Endometrial microvascular endothelial cells (primary cell): Measurements from ENCODE around the gene NUDT15. TPM values are rescaled to one million over a fixed set of nuclear protein-coding genes. Genes with fewer than 3 reads are reported as not detected.
"Not testable (repeated sequence)": the region's sequence is repeated elsewhere in the genome, so short reads cannot be mapped to it uniquely, and the experiment has no call there.

Experiments used
- in situ Hi-C: cut with HindIII; loops from 2 replicates; pipeline ENCODE4 v1.10.0; 2017; ENCODE audit warnings: low sequenced_read_pairs, low pct_unique_long_range_greater_than_20kb; ENCODE audit errors: inconsistent ontology term
- total RNA-seq: library from RNA; depleted of rRNA; stranded (reverse); fragments of >200 nt; gene quantifications from one replicate; pipeline ENCODE4 v1.2.3, GENCODE V29; 2015; ENCODE audit errors: inconsistent ontology term

NUDT15 gene
- 27.1 TPM for total RNA-seq

DNA sequence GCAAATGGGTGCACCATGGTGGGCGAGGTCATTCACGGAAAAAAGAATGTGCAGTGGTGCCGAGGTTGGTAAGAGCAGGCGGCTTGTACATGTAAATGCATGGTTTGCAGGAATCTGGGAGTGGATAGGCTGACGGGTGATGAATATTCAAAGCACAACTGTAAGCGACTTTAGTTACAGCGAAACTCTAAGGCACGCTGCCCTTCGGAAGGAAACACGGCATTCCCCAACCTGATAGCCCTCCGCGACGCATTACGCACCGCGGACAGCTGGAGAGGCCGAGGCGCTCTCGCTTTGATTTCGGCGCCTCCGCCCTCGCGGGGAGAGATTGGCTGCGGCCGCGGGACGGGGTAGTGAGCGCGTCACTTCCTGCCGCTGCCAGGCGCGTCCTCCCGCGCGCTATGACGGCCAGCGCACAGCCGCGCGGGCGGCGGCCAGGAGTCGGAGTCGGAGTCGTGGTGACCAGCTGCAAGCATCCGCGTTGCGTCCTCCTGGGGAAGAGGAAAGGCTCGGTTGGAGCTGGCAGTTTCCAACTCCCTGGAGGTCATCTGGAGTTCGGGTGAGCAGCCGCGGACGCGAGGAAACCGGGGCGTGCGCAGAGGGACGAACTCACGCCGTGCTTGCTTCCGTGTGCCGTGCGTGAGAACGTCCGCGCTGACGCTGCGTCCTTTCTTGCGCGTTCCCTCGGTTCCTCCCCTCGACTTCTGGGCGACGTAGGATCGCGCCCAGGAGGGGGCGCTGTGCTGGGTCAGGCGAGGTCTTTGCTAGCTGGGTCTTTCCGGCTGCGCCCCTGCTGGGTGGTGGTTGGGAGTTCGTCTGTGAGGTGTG, at the start of gene NUDT15:
TSS of gene NUDT15 (plus strand) at position 381 of the 828 bp plus-strand sequence. CDS start at position 402, 21 bp downstream.
- in situ Hi-C loops = no loop called here

DNA sequence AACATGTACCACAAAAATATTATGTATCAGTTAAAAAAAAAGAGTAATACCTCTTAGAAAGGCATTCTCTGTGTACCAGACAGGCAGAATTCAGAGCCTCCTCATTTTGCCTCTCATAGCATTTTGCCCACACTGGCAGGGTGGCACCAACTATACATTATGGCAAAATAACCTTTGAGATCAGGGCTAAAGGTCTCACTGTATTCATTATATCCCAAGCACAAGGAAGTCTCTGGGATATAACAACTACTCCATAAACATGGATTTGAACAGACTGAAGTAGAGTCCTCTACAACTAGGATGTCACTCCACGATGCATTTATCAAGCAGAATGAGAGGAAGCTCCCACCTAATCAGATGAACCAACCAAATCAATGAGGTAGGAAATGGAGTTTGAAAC, 47.1 kb upstream of the NUDT15 start:
- in situ Hi-C loops = no loop called here

DNA sequence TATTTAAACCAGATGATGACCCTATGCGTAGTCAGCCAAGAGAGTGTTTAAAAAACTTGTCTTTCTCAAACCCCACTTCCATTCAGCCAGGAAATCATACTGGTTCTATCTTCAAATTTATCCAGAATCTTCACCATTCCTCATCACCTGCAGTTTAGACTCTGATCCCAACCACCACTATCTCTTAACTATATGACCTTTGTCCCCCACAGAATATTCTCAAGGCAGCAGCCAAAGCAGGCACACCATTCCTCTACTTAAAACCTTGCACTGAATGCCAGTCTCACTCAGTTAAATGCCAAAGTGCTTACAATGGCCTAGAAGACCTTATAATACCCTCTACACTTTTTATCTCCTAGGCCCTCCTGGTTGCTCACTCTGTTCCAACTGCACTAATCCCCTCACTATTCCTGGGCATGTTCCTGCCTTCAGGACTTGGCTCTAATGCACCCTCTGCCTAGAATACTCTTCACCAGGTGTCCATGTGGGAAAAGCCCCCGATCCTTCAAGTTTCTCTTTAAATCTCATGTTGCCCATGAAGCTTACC, 46.5 kb upstream of the NUDT15 start:
- in situ Hi-C loops = no loop called here

DNA sequence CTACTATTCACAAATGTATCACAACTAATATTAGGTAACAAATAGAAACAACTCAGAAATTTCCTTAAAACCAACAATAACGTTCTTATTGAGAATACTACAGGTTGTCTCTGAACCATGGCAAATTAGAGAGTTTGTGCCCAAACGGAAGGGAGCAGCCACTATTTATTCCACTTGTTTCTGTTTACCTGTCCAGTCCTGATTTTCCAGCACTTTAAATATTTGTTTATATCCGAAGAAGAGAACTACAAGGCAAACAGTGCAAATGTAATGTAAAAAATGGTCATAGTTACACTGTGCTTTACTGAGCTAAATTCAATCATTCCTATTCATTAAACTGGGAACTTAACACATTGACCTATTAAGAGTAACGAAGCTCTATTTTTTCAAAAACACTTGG, 45.7 kb upstream of the NUDT15 start:
- in situ Hi-C loops = no loop called here

DNA sequence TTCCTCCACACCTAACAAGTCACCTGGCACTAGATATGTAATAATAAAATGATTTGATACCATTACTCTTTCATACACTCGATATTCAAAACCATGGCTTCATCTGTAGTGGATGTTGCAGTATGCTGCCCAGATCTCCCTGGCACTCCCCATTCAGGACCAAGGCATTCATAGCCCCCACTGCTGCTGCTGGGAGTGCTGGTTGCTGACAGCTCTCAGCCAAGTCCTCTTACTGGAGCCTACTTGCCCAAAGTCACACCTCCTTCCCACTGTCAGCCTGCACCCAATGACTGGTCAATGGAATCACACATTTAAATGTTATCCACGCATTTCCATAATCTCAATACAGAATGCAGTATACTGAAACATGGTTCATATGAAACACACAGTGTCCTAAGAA, 40.1 kb upstream of the NUDT15 start:
- in situ Hi-C loops = no loop called here

DNA sequence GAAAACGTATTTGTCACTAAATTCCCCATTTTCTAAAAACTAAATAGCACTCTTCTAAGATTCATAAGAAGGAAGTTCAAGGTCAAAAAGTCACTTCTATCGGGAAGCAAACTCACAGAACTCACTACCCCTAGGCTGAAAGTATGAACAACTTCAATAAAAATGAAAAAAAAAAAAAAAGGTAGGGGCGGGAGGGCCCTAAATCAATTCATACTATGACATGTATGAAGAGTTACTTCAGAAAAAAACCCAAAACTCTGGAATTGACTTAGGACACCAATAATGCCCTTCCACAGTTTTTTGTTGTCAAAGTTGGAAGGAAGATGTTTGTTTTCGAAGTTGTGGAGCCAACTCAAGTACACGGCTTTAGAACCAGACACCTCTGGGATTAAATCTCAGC, 37.6 kb upstream of the NUDT15 start:
- in situ Hi-C loops = no loop called here

DNA sequence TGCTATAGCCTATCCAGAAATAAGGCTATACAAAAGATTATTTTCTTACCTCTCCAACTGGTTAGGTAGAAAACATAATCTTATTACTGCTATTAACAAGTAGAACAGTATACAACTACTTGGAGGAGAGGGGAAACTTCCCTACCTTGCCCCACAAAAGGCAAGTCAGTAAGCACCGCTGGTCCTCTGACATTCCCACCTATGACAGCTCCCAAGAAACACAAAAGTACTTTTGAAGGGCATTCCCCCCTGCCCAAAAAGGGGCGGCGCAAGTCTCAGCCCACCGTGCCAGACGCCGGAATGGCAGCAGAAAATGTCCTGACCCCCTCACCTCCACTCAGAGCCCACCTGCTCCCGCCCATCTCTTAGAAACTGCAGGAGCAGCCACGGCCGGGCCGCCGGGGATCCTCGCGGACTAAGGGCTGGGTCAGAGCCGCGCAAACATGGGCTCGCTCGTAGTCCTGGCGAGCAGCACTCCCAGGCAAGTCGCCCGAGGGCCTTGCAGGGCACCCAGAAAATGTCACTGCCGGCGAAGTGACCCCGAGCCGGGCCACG, 36.9 kb upstream of the NUDT15 start:
- in situ Hi-C loops = no loop called here

DNA sequence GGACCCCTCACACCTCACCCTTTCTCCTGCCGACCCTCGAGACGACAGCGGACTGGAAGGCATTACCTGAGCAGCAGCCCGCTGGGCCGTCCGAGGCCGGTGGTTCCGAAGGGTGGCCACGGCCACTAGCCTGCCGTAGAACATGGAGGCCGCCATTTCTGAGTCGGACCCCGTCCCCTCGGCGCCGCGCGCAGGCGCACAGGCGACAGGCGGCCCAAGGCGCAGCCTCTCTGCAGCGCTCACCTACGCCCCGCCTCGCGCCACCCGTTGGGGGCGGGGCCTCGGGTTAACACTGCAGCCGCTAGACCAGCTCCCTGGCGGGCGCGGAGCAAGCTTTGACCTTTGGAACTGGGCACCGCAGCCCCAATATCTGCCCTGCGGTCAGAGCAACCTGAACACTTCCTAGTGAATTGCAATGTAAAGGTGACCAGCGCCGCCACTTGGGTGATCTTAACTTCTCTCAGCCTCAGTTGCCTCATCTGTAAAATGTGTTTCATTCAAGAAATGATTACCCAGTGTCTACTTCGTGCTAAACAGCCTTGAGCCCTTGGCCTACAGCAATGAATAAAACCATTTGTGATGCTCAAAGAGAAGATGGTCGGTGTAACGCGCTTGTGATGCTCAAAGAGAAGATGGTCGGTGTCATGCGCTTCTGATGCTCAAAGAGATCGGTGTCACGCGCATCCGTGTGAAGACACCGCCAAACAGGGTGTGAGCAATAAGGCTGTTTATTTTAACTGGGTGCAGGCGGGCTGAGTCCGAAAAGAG, 36.2 kb upstream of the NUDT15 start, which contains the start of gene SUCLA2:
TSS of gene SUCLA2 (minus strand) at position 160 of the 768 bp plus-strand sequence. CDS start at position 156, 4 bp downstream.
- in situ Hi-C loops = no loop called here

DNA sequence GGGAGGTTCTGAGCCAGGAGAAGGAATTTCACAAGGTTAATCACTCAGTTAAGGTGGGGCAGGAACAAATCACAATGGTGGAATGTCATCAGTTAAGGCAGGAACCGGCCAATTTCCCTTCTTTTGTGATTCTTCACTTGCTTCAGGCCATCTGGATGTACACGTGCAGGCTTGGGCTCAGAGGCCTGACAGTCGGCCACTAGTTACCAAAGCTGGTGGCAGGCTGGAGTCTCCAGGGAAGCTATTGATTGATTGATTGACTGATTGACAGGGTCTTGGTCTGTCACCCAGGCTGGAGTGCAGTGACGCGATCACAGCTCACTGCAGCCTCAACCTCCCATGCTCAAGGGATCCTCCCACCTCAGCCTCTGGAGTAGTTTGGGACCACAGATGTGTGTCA, 35.5 kb upstream of the NUDT15 start:
- in situ Hi-C loops = not testable (repeated sequence)

DNA sequence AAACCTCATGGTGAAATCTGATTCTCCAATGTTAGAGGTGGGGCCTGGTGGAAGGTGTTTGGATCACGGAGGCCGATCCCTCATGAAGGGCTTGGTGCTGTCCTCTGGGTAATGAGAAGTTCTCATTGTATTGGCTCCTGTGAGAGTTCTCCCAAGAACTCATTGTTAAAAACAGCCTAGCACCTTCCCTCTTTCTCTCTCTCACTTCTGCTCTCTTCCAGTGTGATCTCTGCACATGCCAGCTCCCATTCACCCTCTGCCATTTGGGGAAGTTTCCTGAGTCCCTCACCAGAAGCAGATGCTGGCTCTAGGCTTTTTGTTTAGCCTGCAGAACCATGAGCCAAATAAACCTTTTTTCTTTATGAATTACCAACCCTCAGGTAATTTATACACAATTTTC, 33.3 kb upstream of the NUDT15 start:
- in situ Hi-C loops = no loop called here

DNA sequence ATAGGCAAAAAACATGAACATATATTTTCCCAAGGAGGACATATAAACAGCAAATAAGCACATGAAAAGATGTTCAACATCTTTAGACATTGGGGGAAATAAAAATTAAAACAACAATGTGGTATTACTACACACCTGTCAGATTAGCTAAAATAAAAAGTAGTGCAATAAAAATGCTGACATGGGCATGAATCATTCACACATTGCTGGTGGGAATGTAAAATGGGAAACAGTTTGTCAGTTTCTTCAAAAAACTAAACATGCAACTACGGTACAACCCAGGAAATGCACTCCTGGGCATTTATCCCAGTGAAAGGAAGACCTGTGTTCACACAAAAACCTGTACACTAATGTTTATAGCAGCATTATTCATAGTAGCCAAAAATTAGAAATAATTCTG, 31.1 kb upstream of the NUDT15 start:
- in situ Hi-C loops = no loop called here

DNA sequence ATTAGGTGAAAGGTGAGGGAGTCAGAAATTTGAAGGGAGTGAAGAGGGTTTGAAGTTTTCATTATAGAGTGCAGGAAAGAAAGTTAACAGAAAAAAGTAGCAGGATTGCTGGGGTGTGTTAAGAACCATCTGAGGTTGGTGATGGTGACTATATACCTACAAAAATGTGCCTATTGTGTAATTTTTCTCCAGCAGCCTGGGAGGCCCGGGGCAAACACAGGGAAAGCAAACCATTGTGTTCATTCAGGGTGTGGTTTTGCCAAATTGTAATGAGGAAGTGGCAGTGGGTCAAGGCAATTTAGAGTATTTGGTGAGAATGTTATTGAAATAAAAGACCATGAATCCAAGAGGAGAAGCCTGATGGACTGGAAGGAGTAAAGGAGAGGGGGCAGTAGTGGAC, 28.2 kb upstream of the NUDT15 start:
- in situ Hi-C loops = no loop called here

DNA sequence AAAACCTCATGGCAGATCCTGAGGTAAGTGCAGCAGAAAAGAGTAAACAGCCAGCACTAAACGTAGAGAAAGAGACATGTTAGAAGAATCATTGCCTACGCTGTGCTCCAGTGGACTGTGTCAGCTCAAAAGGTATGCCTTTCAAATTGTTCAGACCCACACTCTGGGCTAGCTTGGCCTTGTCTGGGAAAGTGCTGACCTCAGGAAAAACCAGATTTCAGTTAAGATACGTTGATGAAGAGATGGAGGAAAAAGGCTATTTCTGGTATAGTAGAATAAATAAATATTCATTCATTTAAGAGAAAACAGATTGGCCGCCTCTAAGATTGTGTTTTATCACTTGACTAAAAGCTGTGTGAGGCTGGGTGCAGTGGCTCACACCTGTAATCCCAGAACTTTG, 26.8 kb upstream of the NUDT15 start:
- in situ Hi-C loops = no loop called here

DNA sequence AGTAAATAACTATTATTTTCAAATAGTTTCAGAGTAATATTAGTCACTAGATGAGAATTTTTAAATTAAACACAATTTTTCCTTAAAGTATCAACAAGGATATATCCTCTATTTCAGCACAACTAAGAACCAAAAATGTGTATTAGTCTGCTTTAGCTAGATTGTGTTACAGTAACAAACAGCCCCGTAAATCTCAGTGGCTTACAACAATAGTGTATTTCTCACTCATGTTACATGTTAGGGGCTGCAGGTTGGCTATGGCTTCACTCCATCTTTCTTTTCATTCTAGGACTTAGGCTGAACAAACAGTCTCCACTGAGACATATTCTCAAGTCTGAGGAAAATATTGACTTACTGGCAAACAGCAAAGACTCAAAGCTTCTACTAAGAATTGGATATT, 24.9 kb upstream of the NUDT15 start:
- in situ Hi-C loops = no loop called here

DNA sequence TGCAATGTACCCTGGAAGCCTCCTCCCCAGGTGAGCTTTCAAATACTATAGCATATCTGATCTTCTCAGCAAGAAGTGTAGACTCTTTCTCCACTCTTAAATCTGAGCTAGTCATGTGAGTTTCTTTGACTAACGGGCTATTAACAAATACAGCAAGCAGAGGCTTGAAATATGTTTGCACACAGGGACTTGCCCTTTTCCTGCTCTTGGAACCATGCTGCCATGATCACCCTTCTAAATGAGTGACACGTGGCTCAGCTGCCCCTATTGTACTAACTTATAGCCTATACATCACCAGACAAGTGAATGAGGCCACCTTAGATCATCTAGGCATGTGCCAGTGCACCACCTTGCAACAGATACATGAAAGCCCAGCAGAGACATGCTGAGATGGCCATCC, 23.2 kb upstream of the NUDT15 start:
- in situ Hi-C loops = no loop called here

DNA sequence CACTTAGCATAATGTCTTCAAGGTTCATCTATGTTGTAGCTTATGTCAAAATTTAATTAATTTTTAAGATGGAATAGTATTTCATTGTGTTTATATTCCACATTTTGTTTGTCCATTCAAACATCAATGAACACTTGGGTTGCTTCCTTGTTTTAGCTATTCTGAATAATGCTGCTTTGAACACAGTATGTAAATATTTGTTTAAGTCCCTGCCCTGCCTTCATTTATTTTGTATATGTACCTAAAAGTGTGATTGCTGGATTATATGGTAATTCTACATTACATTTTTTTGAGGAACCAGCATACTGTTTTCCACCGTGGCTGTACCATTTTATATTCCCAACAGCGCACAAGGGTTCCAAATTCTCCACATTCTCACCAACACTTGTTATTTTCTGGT, 18.9 kb upstream of the NUDT15 start:
- in situ Hi-C loops = no loop called here

DNA sequence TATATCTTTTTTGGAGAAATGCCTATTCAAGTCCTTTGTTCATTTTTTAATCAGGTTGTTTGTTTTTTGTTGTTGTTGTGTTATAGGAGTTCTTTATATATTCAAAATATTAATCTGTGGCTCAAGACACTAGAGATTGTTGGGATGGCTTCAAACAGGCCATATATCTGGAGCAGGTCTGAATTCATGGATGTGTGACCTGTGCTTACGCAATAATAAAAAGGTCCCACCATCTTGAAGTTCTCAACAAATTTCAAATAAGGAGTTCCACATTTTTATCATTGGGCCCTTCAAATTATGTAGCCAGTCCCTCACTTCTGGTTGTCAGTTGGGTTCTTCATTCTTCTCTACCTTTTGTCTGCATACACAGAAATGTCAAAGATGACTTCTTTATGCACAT, 17.7 kb upstream of the NUDT15 start:
- in situ Hi-C loops = no loop called here

DNA sequence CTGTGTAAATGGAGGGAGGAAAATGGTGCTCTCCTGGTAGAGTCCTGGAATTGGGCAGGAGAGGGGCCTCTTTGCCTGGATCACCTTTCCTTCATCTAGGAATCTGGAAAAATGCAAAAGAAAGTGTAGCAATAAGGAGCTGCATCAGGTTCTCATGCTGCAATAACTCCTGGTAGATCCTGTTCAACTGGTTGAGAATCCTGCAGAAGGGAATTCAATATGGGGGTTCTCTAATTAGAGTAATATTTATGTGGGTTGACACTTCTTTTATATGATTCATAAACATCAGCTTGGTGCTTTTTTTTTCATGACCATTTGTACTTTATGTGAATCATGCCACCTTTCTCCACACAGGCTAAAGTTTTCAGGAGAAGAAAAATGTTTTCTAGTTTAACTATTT, 9.5 kb upstream of the NUDT15 start:
- in situ Hi-C loops = no loop called here

DNA sequence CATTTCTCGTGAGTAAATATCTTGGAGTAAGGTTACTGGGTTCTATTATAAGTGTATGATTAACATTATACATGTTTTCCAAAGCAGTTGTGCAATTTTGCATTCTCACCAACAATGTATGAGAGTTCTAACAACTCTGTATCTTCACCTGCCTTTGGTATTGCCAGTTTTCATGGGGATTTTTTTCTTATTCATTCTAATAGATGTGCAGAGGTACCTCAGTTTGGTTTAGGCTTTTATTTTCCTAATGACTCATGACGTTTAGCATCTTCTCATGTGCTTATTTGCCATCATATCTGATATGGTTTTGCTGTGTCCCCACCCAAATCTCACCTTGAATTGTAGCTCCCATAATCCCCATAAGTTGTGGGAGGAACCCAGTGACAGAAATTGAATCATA, 7.7 kb upstream of the NUDT15 start:
- in situ Hi-C loops = no loop called here

DNA sequence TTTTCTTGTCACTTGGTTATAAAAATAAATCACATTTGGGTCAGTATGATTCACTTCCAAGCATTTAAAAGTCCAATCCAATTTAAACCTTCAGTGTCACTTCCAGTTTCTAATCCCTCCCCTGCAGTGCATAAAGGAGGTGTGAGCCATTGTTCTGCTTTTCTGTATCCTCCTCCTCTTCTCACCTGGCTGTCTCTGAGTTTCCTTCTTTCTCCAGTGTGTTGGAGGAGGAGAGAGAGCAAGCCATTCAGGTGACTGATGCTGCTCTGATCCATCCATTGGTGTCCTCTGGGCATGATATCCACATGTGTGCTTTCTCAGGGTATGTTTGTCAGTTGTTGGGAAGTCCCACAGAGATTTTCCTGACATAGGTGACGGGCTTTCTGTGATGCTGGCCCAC, 1.2 kb downstream of the NUDT15 start:
- in situ Hi-C loops = no loop called here
